ENCODE data around the gene MAP4K2.
"Not testable (repeated sequence)": the region's sequence is repeated elsewhere in the genome, so short reads cannot be mapped to it uniquely, and the experiment has no call there.

Gene MAP4K2

GRCh38 chr11:64838600-64839334 is 35.8 kb upstream of the MAP4K2 start:
- DNase-seq (ENCODE audit: low spot score): no peak

DNA sequence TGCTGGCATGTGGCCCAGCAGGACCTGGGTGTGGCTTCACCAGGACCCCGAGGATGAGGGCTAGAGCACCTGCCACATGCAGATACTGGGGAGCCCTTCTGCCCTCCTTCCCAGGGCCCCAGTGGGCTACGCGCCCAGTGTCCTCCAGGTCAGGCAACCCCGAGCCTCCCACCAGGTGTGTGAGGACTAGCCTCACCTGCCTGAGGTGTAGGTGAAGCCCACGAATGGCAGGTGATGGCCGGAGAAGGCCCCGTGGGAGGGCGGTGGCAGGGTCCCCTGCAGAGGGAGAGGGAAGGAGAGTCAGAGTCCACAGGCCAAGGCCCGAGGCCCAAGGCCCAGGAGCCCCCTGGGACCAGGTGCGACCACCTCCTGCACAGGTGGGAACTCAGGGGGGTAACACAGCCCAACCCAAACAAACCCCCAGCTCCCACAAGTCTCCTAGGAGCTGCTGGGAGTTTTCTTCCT is 34.9 kb upstream of the MAP4K2 start:
- no peak for DNase-seq (ENCODE audit: low spot score)

DNA sequence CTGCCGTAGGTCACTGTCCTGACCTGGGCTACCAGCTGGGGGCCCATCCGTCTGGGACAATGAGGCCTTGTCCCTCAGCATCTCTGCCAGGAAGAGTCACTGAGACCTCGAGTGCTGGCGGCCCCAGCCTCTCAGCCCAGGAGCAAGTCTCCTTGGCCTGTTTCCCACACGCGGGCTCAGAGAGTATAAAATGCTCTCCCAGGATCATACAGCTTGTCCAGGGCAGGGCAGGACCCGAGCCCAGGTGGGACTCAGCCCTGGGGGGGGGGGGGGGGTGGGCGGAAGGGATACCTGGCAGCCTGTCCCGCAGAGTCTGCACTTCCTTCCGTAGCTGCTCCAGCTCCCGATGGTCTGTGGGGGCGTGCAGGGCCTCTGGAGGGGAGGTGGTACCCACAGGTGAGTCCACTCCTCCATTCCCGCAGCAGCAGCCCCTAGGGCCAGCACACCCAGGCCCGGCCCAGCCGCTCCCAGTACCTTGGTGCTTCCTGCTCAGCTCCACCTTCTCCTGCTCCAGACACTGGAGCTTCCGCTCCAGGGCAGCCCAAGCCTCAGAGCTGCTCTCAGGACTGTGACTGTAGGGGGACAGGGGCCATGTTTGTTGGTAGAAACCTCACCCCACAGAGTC is 33.5 kb upstream of the MAP4K2 start:
- no peak for DNase-seq (ENCODE audit: low spot score)

DNA sequence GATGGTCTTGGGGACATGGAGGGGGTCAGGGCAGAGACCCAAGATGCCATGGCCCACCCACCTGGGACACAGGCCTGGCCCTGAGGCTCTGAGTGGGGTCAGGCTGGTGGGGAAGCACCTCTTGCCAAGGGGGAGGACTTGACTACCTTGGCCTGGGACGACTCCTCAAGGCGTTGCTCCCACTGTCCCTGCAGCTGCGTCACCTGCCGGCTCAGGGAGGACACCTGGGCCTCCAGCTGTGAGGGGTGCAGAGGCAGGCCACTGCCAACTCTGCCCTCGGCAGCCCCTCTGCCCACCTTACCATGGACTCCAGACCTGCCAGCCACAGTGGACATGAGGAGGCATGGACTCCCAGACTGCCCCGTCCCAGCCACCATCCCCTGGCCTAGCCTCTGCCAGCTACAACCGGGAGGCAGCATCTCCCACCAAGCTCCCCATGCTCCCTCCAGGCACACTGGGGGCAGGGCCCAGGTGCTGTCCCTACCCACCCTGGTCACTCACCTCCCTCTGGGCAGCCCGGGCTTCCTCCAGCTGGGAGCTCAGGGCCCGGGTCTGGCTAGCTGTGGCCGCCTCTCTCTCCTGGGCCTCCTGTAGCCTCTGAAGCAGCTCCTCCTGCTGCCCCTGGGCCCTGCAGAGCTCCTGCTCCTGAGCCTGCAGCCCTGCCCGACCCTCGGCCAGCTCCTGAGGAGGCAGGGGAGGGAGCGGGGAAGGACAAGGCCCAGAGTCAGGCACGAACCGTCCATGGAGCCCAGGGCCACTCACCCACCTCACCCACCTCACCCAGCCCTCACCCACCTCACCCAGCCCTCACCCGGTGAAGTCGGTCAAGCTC is 32.8 kb upstream of the MAP4K2 start:
- DNase-seq (ENCODE audit: low spot score): no peak

DNA sequence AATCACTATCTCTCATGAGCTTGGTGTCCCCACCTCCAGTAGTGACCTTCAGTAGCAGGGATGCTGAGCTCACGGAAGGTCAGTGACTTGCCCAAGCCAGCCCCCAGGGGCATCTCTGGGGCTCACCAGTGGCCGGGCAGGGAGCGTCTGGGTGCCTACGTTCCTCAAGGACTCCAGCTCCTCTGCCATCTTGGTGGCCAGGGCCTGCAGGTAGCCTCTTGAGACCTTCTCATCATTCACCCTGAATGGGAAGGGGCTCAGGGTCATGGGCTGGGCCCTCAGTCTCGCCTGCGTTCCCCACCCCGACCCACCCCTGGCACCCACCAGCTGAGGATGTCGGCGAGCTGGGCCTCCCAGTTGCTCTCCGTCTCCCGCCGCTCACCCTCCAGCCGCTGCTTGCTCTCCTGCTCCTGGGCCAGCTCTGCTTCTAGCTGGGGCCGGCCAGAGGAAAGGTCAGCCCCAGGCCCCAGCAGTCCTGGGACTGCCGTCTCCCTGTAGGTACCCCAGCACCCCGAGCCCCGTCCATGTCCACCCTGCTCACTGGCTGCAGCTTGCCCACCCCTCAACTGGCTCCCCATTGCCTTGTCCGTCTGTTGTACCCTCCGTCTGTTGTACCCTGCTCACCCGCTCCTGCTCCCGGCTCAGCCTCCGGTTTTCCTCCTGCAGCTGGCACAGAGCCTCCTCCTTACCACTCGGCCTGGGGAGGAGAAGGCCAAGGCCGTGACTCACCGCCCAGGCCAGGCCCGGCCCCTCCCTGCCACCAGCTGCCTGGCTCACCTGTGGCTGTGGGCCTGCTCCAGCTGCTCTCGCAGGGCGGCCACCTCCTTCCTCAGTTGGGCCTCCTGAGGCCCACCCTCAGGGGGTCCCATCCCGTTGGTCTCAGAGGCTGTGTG is 32.0 kb upstream of the MAP4K2 start:
- DNase-seq (ENCODE audit: low spot score): peak; percentile 58

GRCh38 chr11:64834031-64834722 is 31.2 kb upstream of the MAP4K2 start:
- no peak for DNase-seq (ENCODE audit: low spot score)

- no peak for DNase-seq (ENCODE audit: low spot score)
Measured at GRCh38 chr11:64833509-64833908, 30.5 kb upstream of the MAP4K2 start.

GRCh38 chr11:64833198-64833502 is 30.1 kb upstream of the MAP4K2 start:
- no peak for DNase-seq (ENCODE audit: low spot score)

DNA sequence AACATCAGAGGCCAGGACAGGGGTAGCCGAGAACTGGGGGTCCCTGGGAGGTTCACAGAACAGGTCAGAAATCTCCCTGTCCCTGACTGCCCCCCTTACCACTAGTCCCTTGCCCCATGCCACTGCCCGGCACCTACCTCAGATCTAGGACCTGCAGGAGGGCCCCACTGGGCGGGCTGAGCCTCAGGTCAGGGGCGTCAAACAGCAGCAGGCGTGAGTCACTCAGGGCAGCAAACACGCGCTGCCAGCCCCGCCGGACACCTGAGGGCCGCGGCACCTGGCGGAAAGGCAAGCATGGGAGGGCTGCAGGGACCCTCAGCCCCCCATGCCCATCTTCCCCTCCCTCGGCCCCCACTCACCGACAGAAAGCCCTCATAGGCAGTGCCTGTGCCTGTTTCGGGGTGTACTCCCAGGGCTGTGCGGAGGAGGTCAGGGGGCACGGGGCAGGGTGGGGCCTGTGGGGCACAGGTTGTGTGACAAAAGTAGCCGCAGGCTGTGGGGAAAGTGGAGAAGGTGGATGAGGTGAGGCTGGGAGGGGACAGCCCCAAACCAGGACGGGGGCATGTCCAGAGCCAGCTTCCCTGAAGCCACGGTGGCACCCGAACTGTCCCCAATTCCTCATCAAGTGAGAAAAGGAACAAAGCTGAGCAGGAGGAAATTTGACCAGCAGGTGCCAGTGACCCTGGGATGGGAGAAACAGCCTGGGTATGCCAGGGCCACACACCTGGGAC is 29.6 kb upstream of the MAP4K2 start:
- no peak for DNase-seq (ENCODE audit: low spot score)

GRCh38 chr11:64831411-64831891 is 28.4 kb upstream of the MAP4K2 start:
- no peak for DNase-seq (ENCODE audit: low spot score)

DNA sequence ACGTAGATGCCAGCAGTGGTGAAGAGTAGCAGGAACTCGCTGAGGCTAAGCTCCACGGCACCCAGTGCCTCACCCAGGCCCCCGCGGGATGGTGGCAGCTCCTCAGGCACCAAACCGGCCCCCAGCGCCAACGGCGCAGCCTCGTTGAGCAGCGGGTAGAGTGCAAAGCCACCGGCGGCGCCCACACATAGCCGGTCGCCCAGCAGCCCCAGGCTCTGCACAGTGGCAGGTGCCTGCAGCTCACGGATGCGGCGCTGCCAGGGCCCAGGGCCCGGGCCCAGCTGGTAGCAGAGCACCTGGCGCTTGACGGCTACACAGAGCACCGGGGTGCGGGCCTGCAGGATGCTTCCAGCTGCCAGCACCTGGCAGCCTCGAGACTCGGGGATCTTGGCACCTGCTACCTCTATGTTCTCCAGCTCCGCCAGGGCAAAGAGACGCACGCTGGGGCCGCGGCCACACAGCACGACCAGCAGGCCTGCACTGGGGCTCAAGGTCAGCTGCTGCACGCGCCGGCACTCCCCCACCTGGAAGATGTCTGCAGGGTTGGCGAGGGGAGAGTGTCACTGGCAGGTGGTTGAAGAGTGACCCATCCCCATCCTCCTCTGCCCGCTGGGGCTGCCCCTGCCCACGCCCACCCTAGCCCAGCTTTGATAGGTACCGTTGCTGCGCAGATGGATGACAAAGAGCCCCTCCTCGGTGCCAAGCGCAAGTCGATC is 26.7 kb upstream of the MAP4K2 start:
- DNase-seq (ENCODE audit: low spot score): no peak

- no peak for DNase-seq (ENCODE audit: low spot score)
Measured at GRCh38 chr11:64827451-64827839, 24.4 kb upstream of the MAP4K2 start.

- no peak for DNase-seq (ENCODE audit: low spot score)
Measured at GRCh38 chr11:64826578-64827450, 23.8 kb upstream of the MAP4K2 start.

DNA sequence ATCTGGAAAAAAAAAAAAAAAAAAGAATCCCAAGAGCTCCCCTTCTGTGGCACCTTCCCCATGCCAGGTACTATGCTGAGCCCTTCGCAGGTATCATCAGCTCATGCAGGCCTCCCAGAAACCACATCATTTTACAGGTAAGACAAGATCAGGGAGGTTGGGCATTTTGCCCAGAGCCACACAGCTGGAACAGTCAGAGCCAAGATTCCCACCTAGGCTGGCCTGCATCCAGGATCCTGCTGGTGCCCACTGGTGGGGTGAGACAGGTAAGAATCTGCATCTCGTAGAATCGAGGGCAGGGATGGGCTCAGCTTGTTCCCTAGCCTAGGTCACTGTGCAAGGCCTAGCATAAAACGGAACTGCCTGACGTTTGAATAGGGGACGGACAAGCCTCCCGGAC is 23.0 kb upstream of the MAP4K2 start:
- DNase-seq (ENCODE audit: low spot score): no peak

GRCh38 chr11:64823568-64824119 is 20.6 kb upstream of the MAP4K2 start:
- DNase-seq (ENCODE audit: low spot score): no peak

DNA sequence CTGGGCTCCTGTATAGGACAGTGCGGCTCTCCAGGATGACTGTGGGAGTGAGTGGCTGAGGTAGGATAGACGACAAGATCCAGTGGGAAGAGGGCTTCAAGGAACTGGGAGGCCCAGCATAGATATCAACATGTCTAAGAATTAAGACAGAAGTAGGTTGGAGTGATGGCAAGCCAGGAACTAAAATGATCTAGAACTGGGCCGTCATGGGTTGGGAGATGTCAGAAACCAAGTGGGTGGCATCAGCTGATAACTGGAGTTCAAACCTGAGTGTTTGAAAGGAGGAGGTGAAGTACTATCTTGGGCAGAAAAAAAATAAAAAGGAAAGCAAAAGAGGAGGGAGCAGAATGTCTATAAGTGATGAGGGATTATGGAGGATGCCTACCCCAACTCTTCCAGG is 14.5 kb upstream of the MAP4K2 start:
- no peak for DNase-seq (ENCODE audit: low spot score)

DNA sequence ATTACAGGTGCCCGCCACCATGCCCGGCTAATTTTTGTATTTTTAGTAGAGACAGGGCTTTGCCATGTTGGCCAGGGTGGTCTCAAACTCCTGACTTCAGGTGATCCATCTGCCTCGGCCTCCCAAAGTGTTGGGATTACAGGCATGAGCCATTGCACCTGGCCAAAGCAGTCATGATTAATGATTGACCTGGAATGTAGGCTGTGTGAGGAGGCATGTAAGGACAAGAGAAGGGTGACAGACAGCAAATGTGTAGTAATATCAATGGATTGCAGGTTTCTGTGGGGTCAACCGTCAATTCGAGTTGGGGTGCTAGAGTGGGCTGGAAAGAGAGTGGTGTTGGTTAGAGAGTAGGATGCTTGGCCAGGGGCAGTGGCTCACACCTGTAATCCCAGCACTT is 12.4 kb upstream of the MAP4K2 start:
- not testable (repeated sequence) for DNase-seq (ENCODE audit: low spot score)

DNA sequence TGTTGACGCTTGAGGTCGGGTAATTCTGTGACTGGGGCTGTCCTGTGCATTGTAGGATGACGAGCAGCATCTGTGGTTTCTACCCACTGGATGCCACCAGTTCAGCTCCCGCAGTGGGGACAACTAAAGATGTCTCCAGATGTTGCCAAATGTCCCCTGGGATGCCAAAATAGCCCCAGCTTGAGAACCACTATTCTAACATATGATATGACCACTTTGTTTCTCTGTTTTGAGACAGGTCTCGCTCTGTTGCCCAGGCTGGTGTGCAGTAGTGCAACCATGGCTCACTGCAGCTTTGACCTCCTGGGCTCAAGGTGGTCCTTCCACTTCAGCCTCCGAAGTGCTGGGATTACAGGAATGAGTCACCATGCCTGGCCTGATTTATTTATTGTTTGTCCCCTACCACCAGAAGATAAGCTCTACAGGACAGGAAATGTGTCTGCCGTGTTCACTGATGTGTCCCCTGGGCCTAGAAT is 11.7 kb upstream of the MAP4K2 start:
- DNase-seq (ENCODE audit: low spot score): no peak
